ENCODE results near the gene SERPINI1. TPM values are rescaled to one million over a fixed set of nuclear protein-coding genes. Genes with fewer than 3 reads are reported as not detected.
A peak's percentile ranks its signal among the peaks of the same experiment; 100 is the strongest.

SERPINI1 gene
- polyA plus RNA-seq (ENCODE audit: insufficient read length in 12 of 12), result 10 to 100 TPM in 4 of 12 donors, 1 to 10 TPM in 6, not detected in 2; 6.0 to 17.3 (median 9.2) TPM
- long read RNA-seq, donor 1, partial matches to known transcripts, result 0 of 4 reads
- long read RNA-seq, donor 1, other reads (novel, unspliced or antisense), result 0 of 4 reads
- long read RNA-seq, donor 2, transcript SERPINI1-202 (9 exons, 1,890 nt), result major isoform, 5 of 5 reads
- long read RNA-seq, donor 2, partial matches to known transcripts, result 0 of 5 reads
- long read RNA-seq, donor 2, other reads (novel, unspliced or antisense), result 0 of 5 reads
- long read RNA-seq, donor 3, result 0 reads
- long read RNA-seq, donor 4, partial matches to known transcripts, result 0 of 2 reads
- long read RNA-seq, donor 4, other reads (novel, unspliced or antisense), result 0 of 2 reads
- long read RNA-seq, donor 5, partial matches to known transcripts, result 0 of 3 reads
- long read RNA-seq, donor 5, other reads (novel, unspliced or antisense), result 0 of 3 reads
- long read RNA-seq, donor 6, partial matches to known transcripts, result 0 of 1 reads
- long read RNA-seq, donor 6, other reads (novel, unspliced or antisense), result 0 of 1 reads
- long read RNA-seq, donor 7, partial matches to known transcripts, result 0 of 1 reads
- long read RNA-seq, donor 7, other reads (novel, unspliced or antisense), result 0 of 1 reads
- long read RNA-seq, donor 8, partial matches to known transcripts, result 0 of 2 reads
- long read RNA-seq, donor 8, other reads (novel, unspliced or antisense), result 0 of 2 reads
- long read RNA-seq, donor 9, partial matches to known transcripts, result 0 of 1 reads
- long read RNA-seq, donor 9, other reads (novel, unspliced or antisense), result 0 of 1 reads
- long read RNA-seq, donor 10, partial matches to known transcripts, result 0 of 3 reads
- long read RNA-seq, donor 10, other reads (novel, unspliced or antisense), result 0 of 3 reads
- long read RNA-seq, donor 11, transcript SERPINI1-202 (9 exons, 1,890 nt), result major isoform, 6 of 7 reads
- long read RNA-seq, donor 11, partial matches to known transcripts, result 0 of 7 reads
- long read RNA-seq, donor 11, other reads (novel, unspliced or antisense), result 0 of 7 reads

- DNase-seq, result peak; percentile 86
These were observed at the start of gene SERPINI1 for GRCh38 chr3:167735233-167736138. TSS of gene SERPINI1 (plus strand) at chr3:167735721. CDS start at chr3:167789129, 53,408 bp downstream.

GRCh38 chr3:167691366-167691765 is 44.2 kb upstream of the SERPINI1 start:
- DNase-seq, result no peak

- DNase-seq, result no peak
These were observed 41.4 kb upstream of the SERPINI1 start for GRCh38 chr3:167694121-167694520.

GRCh38 chr3:167700046-167700445 is 35.5 kb upstream of the SERPINI1 start:
- no peak for DNase-seq

GRCh38 chr3:167700926-167701325 is 34.6 kb upstream of the SERPINI1 start:
- no peak for DNase-seq

- no peak for DNase-seq
These were observed 29.7 kb upstream of the SERPINI1 start for GRCh38 chr3:167705840-167706239.

- no peak for DNase-seq
These were observed 25.8 kb upstream of the SERPINI1 start for GRCh38 chr3:167709690-167710089.

- no peak for DNase-seq
These were observed 25.0 kb upstream of the SERPINI1 start for GRCh38 chr3:167710552-167710951.

GRCh38 chr3:167711439-167711838 is 24.1 kb upstream of the SERPINI1 start:
- DNase-seq, result no peak

- no peak for DNase-seq
These were observed 23.1 kb upstream of the SERPINI1 start for GRCh38 chr3:167712445-167712844.

- no peak for DNase-seq
These were observed 20.6 kb upstream of the SERPINI1 start for GRCh38 chr3:167714871-167715270.

GRCh38 chr3:167716920-167717319 is 18.6 kb upstream of the SERPINI1 start:
- DNase-seq, result no peak

- DNase-seq, result no peak
These were observed 16.9 kb upstream of the SERPINI1 start for GRCh38 chr3:167718582-167718981.

- DNase-seq, result no peak
These were observed 12.5 kb upstream of the SERPINI1 start for GRCh38 chr3:167723025-167723512.

- no peak for DNase-seq
These were observed 11.6 kb upstream of the SERPINI1 start for GRCh38 chr3:167723872-167724271.

- no peak for DNase-seq
These were observed 7.3 kb upstream of the SERPINI1 start for GRCh38 chr3:167728176-167728575.

GRCh38 chr3:167728632-167729323 is 6.7 kb upstream of the SERPINI1 start:
- DNase-seq, result no peak

GRCh38 chr3:167729591-167729990 is 5.9 kb upstream of the SERPINI1 start:
- no peak for DNase-seq

GRCh38 chr3:167731393-167731792 is 4.1 kb upstream of the SERPINI1 start:
- DNase-seq, result no peak

GRCh38 chr3:167732313-167733065 is 3.0 kb upstream of the SERPINI1 start:
- DNase-seq, result no peak
